ENCODE data around the gene RRAS2.

The RRAS2 gene

DNA sequence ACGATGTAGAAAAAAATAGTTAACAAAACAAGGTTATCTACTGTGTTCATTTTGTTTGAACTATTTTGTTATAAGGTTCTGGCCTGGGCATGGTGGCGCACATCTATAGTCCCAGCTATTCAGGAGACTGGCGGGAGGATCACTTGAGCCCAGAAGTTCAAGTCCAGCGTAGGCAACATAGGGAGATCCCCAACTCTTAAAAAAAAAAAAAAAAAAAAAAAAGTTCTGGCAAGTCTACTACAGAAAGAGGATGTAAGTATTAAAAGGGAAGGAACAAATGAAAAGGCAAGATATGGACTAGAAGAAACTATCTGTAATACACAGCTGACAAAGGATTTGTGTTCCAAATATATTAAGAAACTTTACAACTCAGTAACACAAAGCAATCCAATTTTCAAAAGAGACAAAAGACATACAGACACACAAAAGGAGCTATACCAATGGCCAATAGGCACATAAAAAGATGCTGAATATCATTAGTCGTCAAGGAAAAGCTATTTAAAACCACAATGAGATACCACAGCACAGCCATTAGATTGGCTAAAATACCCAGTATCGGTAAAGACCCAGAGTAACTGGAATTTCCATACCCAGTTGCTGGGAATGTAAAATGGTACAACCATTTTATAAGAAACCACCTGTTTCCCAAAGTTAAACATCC is 27.4 kb downstream of the RRAS2 start:
- TF ChIP-seq, protein P1, sequence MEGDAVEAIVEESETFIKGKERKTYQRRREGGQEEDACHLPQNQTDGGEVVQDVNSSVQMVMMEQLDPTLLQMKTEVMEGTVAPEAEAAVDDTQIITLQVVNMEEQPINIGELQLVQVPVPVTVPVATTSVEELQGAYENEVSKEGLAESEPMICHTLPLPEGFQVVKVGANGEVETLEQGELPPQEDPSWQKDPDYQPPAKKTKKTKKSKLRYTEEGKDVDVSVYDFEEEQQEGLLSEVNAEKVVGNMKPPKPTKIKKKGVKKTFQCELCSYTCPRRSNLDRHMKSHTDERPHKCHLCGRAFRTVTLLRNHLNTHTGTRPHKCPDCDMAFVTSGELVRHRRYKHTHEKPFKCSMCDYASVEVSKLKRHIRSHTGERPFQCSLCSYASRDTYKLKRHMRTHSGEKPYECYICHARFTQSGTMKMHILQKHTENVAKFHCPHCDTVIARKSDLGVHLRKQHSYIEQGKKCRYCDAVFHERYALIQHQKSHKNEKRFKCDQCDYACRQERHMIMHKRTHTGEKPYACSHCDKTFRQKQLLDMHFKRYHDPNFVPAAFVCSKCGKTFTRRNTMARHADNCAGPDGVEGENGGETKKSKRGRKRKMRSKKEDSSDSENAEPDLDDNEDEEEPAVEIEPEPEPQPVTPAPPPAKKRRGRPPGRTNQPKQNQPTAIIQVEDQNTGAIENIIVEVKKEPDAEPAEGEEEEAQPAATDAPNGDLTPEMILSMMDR (conservative IDR thresholded peaks at IDR 0.05; ENCODE audit: low read depth, low read length), result no peak
- no peak for DNase-seq (ENCODE audit: low read depth)
- no peak overlapping the region for H3K4me3 ChIP-seq (ENCODE audit: low read length)

DNA sequence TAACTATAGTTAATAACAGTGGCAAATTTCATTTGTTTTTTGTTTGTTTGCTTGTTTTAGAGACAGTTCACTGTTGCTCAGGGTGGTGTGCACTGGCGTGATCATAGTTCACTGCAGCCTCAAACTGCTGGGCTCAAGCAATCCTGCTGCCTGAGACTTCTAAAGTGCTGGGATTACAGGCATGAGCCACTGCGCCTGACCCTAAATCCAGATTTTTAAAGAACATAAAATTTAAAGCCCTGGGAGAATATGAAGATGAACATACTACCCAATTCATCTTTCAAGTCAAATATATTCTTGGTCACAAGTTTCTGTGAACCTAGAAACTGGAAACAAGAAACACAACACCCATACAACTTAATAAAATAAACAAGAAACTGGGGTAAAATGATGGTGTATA is 28.1 kb downstream of the RRAS2 start:
- DNase-seq (ENCODE audit: low read depth), result no peak
- TF ChIP-seq, protein P1 (conservative IDR thresholded peaks at IDR 0.05; ENCODE audit: low read depth, low read length), result no peak
- no peak overlapping the region for H3K4me3 ChIP-seq (ENCODE audit: low read length)

DNA sequence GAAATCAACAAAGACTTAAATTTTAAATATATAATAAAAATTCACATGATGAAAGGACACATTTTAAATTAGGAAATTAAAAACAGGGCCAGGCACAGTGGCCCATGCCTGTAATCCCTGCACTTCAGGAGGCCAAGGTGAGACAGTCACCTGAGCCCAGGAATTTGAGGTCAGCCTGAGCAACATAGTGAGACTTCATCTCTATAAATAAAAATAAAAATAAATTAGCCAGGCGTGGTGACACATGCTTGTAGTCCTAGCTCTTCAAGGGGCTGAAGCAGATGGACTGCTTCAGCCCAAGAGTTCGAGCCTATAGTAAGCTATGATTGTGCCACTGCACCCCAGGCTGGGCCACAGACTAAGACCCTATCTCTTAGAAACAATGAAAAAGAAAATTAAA is 29.3 kb downstream of the RRAS2 start:
- no peak for DNase-seq (ENCODE audit: low read depth)
- TF ChIP-seq, protein P1 (conservative IDR thresholded peaks at IDR 0.05; ENCODE audit: low read depth, low read length), result no peak
- H3K4me3 ChIP-seq (ENCODE audit: low read length), result no peak overlapping the region

DNA sequence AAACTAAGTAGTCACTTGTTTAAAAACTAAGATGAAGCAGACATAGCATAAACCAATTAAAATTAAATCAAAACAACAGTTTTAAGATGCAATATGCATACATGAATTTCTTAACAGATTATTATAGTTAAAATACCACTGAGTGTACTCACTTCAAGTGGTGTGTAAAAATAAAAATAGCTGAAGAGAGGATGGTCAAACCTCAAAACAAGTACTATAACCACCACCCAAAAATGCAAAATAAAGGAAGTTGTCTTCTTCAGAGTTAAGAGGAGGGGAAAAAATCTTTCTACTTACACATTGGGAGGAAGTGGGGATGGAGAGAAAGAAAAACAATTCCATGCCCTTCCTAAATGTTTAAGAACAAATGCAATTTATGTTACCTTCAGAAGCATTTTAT is 31.9 kb downstream of the RRAS2 start:
- TF ChIP-seq, protein P1 (conservative IDR thresholded peaks at IDR 0.05; ENCODE audit: low read depth, low read length), result no peak
- no peak for DNase-seq (ENCODE audit: low read depth)
- H3K4me3 ChIP-seq (ENCODE audit: low read length), result no peak overlapping the region

DNA sequence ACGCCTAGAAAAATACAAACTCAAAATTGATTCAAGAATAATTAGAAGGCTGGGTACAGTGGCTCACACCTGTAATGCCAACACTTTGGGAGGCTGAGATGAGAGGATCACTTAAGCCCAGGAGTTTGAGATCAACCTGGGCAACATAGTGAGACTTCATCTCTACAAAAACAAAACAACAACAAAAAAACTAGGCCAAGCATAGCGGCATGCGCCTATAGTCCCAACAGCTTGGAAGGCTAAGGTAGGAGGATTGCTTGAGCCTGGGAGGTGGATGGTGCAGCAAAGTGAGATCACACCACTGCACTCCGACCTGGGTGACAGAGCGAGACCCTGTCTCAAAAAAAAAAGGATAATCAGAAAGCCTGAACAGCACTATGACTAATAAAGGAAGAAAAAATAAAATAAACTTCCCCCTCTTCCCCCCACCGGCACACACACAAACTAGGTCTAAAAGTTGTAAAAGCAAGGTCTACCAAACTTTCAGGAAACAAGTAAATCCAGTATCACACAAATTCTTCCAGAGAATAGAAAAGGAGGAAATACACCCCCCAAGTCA is 35.8 kb downstream of the RRAS2 start:
- no peak for DNase-seq (ENCODE audit: low read depth)
- no peak overlapping the region for H3K4me3 ChIP-seq (ENCODE audit: low read length)
- TF ChIP-seq, protein P1 (conservative IDR thresholded peaks at IDR 0.05; ENCODE audit: low read depth, low read length), result no peak

DNA sequence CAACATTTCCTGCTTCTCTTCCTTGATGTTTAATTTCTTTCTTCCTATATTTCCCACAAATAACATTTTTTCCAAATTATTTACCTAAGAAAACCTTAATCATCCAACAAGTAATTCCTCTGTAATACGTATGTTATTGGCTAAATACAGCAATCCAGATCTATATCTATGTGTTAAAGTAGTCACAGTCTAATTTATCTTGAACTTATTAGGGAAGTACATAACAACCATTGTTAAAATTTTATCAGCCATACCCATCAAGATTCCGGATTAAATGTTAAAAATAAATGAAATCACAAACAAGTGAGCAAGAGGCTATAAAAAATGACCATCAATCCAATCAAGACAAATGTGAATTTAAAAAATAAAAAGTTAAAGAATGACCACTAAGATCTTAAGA is 36.5 kb downstream of the RRAS2 start:
- TF ChIP-seq, protein P1 (conservative IDR thresholded peaks at IDR 0.05; ENCODE audit: low read depth, low read length), result no peak
- no peak overlapping the region for H3K4me3 ChIP-seq (ENCODE audit: low read length)
- no peak for DNase-seq (ENCODE audit: low read depth)

DNA sequence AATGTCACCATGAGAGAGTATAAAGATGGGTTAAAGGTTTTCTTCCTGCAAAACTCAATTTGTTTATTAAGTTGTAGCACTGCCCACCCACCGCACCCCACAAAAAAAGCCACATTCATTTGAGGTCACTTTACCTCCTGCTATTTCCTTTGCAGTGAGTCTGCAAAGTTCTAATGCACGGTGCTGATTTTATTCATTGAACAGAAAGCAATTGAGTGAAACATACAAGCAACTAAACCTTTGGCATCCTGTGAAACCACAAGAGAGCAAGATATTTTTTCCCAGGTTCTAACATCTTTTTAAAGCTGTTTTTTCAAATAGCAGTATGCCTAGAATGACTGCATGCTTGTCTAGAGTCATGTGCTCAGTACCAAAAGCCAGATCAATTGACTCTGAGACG is 39.0 kb downstream of the RRAS2 start:
- H3K4me3 ChIP-seq (ENCODE audit: low read length), result no peak overlapping the region
- DNase-seq (ENCODE audit: low read depth), result peak; percentile 22
- TF ChIP-seq, protein P1 (conservative IDR thresholded peaks at IDR 0.05; ENCODE audit: low read depth, low read length), result no peak
